ENCODE data around the gene TRAF2.
"Not testable (repeated sequence)": the region's sequence is repeated elsewhere in the genome, so short reads cannot be mapped to it uniquely, and the experiment has no call there.

DNA sequence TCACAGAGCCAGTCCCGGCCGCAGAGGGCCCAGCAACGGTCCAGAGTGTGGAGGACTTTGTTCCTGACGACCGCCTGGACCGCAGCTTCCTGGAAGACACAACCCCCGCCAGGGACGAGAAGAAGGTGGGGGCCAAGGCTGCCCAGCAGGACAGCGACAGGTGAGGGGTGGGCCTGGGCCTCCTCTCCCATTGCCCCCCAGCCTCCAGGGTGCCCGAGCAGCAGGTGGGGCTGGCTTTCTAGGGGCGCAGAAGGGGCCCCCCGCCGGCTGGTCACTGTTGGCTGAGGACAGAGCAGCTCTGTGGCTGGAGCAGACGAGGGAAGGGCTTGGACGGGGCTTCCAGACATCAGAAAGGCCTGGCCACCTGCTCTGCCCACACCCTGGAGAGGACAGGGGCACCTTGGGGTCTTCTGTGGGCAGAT lies 48.4 kb upstream of the TRAF2 start:
- TF ChIP-seq, protein P1, sequence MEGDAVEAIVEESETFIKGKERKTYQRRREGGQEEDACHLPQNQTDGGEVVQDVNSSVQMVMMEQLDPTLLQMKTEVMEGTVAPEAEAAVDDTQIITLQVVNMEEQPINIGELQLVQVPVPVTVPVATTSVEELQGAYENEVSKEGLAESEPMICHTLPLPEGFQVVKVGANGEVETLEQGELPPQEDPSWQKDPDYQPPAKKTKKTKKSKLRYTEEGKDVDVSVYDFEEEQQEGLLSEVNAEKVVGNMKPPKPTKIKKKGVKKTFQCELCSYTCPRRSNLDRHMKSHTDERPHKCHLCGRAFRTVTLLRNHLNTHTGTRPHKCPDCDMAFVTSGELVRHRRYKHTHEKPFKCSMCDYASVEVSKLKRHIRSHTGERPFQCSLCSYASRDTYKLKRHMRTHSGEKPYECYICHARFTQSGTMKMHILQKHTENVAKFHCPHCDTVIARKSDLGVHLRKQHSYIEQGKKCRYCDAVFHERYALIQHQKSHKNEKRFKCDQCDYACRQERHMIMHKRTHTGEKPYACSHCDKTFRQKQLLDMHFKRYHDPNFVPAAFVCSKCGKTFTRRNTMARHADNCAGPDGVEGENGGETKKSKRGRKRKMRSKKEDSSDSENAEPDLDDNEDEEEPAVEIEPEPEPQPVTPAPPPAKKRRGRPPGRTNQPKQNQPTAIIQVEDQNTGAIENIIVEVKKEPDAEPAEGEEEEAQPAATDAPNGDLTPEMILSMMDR (IDR thresholded peaks at IDR 0.05), result not testable (repeated sequence)
- not testable (repeated sequence) for TF ChIP-seq POLR2A (IDR thresholded peaks at IDR 0.05)

All from right lobe of liver (tissue), 4 donors.